EL (cell line): ENCODE results near the gene NFS1.
A peak's percentile ranks its signal among the peaks of the same experiment; 100 is the strongest.

Experiments used
- DNase-seq: peaks from one replicate; pipeline ENCODE4 v3.0.0-alpha.2; 2016

The NFS1 gene

DNA sequence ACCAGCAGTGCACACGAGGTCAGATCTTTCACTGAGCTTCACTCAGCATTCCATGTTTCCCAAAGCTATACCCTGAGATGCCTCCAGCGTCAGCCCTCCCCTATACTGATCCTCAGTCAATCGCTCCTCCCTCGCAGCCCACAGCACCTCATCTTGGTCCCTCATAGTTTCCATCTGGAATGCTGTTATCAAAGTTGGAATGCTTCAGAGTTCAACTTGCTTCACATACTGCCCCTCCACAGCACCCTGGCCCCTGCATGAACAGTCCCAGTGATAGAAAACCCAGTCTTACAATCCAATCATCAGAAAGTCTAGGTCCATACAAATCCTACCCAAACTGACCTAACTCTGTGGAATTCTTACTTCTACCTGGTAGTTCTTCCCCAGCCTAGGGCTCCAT, 63.5 kb downstream of the NFS1 start:
- DNase-seq: no peak

DNA sequence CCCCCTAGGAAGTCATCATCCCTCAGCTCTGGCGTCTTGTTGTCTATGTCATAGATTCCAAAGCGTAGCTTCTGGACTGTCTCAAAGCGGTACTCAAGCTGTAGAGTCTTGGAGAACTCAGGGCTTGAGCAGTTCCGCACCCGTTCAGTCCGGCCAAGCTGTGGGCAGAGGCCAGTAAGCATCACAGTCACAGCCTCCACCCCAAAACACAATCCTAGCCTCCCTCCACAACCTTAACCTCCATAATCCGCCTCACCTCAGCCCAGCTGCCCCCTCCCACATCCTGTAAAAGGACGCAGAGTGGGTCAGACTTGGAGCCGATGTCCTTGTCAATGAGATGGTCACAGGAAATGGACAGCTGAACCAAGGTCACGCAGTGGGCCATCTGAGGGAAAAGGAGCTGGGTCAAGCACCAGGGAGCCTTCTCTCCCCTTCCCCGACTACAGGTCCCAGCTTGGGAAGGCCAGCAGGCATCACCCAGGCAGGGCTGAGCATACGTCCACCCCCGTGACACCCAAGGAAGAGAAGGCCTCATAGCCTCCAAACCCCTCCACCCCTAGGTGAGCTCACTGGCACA, 66.5 kb downstream of the NFS1 start:
- no peak for DNase-seq

DNA sequence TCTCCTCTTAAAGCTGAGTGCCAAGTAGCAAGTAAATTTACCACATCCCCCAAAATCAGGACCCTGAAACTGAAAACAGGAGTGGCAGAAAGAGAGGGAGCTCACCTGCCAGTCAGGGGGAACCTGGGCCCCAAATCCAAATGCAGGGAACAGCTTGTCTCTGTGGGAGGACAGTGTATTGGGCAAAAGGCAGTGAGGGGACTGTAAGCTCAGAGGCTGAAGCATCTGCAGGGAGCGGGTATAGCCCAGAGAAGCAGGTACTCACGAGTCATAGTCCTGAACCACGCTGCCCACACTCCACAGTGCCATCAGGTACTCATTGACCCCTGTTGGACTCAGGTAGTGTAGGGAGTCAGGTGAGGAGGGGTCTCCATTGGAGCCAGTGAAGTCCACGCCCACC, 68.5 kb downstream of the NFS1 start:
- no peak for DNase-seq

DNA sequence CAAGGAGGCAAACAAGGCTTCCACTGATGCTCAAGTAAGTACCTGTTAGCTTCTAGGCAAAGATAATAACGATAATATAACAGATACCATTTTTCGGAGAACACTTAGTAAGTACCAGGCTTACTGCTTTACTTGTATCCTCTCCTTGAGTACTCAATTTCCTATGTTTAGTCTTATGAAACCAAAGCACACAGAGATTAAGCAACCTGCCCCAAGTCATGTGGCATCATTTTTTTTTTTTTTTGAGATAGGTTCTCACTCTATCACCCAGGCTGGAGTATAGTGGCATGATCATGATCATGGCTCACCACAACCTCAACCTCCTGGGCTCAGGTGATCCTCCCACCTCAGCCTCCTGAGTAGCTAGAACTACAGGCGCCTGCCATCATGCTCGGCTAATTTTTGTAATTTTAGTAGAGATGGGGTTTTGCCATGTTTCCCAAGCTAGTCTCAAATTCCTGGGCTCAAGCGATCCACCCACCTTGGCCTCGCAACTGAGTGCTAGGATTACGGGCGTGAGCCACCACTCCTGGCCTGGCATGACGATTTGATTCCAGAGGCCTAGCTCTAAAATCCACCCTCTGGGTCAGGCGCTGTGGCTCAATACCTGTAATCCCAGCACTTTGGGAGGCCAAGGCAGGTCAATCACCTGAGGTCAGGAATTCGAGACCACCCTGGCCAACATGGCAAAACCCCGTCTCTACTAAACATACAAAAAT, 69.6 kb downstream of the NFS1 start:
- DNase-seq: no peak

DNA sequence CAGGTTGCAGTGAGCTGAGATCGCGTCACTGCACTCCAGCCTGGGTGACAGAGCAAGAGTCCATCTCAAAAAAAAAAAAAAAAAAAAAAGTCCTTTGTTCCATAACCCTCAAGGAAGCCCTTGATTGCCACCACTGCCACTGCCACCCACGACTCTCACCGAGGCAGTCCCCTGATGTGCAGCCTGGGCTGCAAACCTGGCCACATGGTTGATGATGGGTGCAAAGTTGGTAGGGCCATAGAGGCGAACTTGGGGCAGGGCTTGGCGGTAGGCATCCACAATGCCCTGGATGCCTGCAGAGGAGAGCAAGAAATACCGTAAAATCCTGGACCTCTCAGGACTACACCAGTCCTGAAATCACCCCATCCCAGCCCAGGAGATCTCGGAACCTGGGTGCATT, 72.0 kb downstream of the NFS1 start:
- no peak for DNase-seq

DNA sequence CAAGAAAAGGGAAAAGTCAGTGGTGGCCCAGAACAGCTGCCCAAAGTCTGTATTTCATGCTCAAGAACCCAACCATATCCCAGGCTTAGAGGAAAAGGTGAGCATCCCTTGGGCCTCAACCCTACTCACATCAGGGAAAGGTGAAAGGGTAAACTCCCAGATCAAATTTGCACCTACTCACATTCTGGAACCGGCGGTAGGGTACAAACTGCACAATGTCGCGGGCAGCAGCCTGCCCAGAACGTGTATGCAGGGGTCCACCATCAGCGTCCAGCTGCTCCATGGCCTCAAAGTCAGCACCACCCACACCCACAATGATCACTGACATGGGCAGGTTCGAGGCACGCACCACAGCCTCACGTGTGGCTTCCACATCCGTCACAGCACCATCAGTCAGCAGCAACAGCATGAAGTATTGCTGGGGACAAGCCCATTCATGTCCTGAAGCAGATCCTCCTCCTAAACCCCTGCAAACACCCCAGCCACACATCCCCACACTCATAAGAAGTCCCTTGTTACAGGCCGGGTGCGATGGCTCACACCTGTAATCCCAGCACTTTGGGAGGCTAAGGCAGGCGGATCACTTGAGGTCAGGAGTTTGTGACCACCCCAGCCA, 72.7 kb downstream of the NFS1 start:
- DNase-seq: no peak

DNA sequence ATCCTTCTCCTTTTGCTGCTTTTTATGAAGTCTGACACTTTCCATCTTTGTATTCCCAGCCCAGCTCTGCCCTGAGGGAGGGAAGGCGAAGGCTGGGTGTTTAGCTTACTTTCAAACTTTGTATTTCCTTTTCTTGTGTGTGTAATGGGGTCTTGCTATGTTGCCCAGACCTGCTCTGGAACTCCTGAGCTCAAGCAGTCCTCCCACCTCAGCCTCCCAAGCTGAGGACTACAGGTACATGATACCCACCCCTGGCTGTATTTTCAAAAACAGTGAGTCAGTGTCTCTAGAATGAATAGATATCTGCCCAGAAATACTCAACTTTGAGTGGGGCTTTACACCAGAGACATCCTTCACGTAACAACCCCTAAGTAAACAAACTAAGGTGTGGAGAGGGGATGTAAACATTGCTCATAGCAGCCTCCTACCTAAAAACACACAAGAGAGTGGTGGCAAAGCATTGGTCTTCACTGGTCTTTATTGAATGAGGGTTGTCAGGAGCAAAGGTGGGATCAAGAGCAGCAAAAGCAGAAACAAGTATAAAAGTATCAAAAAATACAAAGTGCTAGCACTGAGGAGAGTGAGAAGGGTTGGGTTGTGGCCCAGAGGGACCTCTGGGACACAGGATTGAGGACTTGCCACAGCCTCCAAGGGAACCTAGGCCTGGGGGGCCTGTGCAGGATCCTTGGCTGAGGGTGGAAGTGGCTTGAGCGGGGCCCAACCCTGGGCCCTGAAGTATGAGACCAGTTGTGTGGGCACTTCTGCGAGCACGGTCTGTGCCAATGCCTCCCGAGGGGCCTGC, 73.4 kb downstream of the NFS1 start:
- no peak for DNase-seq

DNA sequence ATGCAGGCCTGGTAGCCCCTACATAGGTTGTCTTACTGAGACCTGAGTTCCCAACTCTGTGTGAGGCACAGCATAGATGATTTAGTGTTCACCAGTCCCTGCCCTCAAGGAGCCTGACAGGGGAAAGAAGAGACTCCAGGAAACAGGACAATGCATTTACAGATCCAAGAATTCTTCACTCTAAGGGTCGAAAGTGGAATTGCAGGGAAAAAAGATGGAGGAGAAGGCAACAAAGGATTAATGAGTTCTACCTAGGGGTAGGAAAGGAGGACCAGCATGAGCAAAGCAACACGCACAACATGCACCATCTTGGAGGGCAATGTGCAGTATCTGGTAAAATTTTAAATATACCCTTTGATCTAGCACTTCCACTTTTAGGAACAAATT, 77.6 kb downstream of the NFS1 start:
- no peak for DNase-seq

DNA sequence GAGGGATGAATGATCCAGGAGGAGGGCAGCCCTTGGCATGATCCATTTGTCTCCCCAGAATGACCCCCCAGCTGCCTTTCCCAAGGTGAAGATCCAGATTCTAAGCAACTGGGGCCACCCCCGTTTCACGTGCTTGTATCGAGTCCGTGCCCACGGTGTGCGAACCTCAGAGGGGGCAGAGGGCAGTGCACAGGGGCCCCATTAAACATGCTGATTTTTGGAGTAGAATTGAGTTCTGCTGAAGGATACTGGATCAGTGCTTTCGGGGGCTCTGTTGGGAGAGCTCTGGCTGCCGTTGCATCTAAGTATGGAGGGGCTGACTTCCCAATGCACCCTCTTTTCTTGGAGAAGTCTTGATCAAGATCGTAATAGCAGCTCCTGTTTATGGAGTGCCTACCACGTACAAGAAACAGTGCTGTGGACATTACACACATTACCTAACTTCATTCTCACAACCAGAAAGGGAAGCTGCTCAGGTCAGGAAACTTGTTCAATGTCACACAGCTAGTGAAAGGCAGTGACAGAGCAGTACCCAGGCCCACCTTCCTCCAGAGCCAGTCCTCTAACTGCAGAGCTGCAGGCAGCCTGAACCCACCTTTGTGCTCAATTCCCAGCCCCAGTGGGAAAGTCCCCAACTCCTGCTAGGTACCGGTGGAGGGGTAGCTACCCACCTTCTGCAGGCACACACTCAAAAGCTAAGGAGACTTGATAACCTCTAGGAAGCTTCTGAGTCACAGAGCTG, 78.2 kb downstream of the NFS1 start:
- no peak for DNase-seq

DNA sequence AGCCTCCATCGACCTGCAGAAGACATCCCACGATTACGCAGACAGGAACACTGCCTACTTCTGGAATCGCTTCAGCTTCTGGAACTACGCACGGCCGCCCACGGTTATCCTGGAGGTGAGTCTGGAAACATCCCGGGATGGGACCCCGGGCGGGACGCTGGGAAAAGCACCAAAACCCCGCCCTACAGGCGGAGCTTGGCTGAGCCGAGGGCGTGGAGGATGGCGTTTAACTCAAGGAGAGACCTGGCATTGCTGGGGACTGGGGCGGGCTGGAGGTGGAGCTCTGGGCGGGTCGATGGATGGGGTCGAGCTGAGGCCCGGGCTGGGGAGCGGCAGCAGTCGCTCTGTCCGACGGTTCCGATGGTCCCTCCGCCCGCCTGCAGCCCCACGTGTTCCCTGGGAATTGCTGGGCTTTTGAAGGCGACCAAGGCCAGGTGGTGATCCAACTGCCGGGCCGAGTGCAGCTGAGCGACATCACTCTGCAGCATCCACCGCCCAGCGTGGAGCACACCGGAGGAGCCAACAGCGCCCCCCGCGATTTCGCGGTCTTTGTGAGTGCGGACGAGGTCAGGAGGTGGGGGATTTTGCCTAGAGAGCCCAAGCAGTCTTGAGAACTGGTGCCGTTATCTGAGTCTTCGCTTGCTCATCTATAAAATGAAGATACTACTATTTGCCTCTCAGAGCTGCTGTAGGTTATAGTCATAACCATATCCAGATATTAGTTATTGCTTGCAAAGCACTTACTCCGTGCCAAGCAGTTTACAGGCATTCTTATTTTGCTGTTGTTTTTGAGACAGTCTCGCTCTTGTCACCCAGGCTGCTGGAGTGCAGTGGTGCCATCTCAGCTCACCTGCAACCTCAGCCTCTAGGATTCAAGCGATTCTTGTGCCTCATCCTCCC, 79.7 kb downstream of the NFS1 start:
- DNase-seq: peak; percentile 92

DNA sequence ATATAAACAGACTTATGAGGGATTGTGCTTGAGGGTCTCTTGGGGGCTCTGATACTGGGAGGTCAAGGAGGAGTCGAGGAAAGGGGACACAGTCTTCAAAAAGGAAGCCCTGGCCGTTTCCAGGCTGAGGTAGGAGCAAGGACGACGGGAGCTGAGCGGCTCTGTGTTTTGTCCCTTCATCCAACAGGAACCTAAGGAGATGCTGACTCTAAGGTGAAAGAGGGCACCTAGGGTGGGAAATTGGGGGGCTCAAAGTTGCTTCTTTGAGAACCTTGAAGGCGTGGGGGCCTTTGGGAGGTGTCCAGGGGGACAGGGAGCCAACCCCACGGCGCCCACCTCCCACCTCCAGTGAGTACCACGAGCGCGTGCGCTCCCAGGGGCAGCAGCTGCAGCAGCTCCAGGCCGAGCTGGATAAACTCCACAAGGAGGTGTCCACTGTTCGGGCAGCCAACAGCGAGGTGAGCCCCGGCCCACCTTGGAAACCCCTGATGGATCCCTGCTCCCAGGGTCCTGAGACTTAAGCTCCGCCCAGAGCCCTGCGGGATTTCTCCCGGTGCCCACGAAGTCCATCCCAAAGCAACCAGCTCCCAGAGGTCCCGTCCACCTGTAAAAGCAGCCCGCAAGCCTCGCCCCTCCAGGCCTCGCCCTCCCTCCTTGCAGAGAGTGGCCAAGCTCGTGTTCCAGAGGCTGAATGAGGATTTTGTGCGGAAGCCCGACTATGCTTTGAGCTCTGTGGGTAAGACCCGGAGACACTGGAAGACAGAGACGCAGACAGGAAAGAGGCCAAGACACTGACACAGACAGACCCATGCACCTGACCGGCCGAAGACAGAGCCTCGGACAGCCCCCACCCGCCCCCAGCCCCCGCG, 80.7 kb downstream of the NFS1 start:
- DNase-seq: peak; percentile 50
